H1 (cell line): ENCODE data around the gene SMIM29. TPM values are rescaled to one million over a fixed set of nuclear protein-coding genes. Genes with fewer than 3 reads are reported as not detected.

ENCODE experiments used
- CTCF ChIA-PET: fragments of 300-600 bp; sonication (Branson Sonifier 250); formaldehyde crosslinking; loops from one replicate; lab custom pipeline; 2021; ENCODE audit not compliant: partially characterized antibody; lab: Charles Lee
- POLR2A ChIA-PET: fragments of 300-600 bp; sonication (Branson Sonifier 250); formaldehyde crosslinking; loops from one replicate; lab custom pipeline; 2021; ENCODE audit warnings: inconsistent platforms; ENCODE audit not compliant: partially characterized antibody; lab: Charles Lee
- DNase-seq, 2 experiments: peaks; one replicate each; pipeline versions ENCODE4 v3.0.0 to v3.0.0-alpha.2; 2010 to 2022; ENCODE audit warnings: low spot score in 2 of 2, low read depth in 1 of 2, mixed read lengths in 1 of 2
- FAIRE-seq: peaks from 2 replicates; lab custom pipeline; 2011; peaks lifted over from hg19 to GRCh38; lab: Jason Lieb, UNC
- H2AFZ ChIP-seq: 2 replicates; pipeline ENCODE4 v1.8.1; 2012; ENCODE audit warnings: low read length, inconsistent platforms
- H2AK5ac ChIP-seq: 2 replicates; pipeline ENCODE4 v1.6.1; 2013; ENCODE audit warnings: low read depth, low read length
- H2BK120ac ChIP-seq: replicated peaks from 2 replicates; pipeline ENCODE3; 2013; ENCODE audit warnings: low read depth, low read length, inconsistent platforms
- H2BK12ac ChIP-seq: 2 replicates; pipeline ENCODE4 v1.6.1; 2013; ENCODE audit warnings: low read depth, low read length
- H2BK15ac ChIP-seq: 2 replicates; pipeline ENCODE4 v1.6.1; 2013; ENCODE audit warnings: low read length
- H2BK20ac ChIP-seq: 2 replicates; pipeline ENCODE4 v1.6.1; 2013; ENCODE audit warnings: low read length
- H2BK5ac ChIP-seq: 2 replicates; pipeline ENCODE4 v1.6.1; 2013; ENCODE audit warnings: low read depth, low read length
- H3K14ac ChIP-seq: 2 replicates; pipeline ENCODE4 v1.6.1; 2013; ENCODE audit warnings: inconsistent platforms; ENCODE audit not compliant: insufficient read length
- H3K18ac ChIP-seq: 2 replicates; pipeline ENCODE4 v1.6.1; 2013; ENCODE audit warnings: low read length; ENCODE audit errors: extremely low read depth
- H3K23ac ChIP-seq: 2 replicates; pipeline ENCODE4 v1.6.1; 2013; ENCODE audit warnings: inconsistent platforms; ENCODE audit not compliant: insufficient read length
- H3K23me2 ChIP-seq: 2 replicates; pipeline ENCODE4 v1.6.1; 2013; ENCODE audit warnings: low read depth, low read length
- H3K27ac ChIP-seq: 2 replicates; pipeline ENCODE4 v1.6.1; 2011; ENCODE audit warnings: low read depth, low read length, inconsistent platforms
- H3K27me3 ChIP-seq, 4 experiments: replicated peaks in 1 of 4; 1 replicate in 1 of 4; 2 replicates in 3 of 4; pipeline versions ENCODE4 v1.6.1 to v1.8.1; 2011 to 2013; ENCODE audit warnings: low read length in 3 of 4, mild to moderate bottlenecking in 3 of 4, inconsistent platforms in 2 of 4, mixed read lengths in 2 of 4, moderate library complexity in 1 of 4; ENCODE audit not compliant: control insufficient read depth in 3 of 4, insufficient read depth in 3 of 4; ENCODE audit errors: extremely low read depth in 1 of 4
- H3K36me3 ChIP-seq, 4 experiments: 2 replicates each; pipeline versions ENCODE4 v1.6.1 to v1.8.1; 2011 to 2013; ENCODE audit warnings: mild to moderate bottlenecking in 4 of 4, low read length in 3 of 4, moderate library complexity in 2 of 4, control low read depth in 1 of 4, inconsistent platforms in 1 of 4; ENCODE audit not compliant: insufficient read depth in 4 of 4, control insufficient read depth in 2 of 4
- H3K4ac ChIP-seq: replicated peaks from 2 replicates; pipeline ENCODE3; 2013; ENCODE audit warnings: low read length, low read depth, mixed read lengths, inconsistent platforms; ENCODE audit not compliant: insufficient read length
- H3K4me1 ChIP-seq, 4 experiments: replicated peaks in 1 of 4; 1 replicate in 1 of 4; 2 replicates in 3 of 4; pipeline versions ENCODE4 v1.6.1 to v1.8.1; 2011 to 2013; ENCODE audit warnings: low read length in 3 of 4, inconsistent platforms in 2 of 4, mixed read lengths in 1 of 4; ENCODE audit not compliant: insufficient read depth in 4 of 4, control insufficient read depth in 3 of 4
- H3K4me2 ChIP-seq, 2 experiments: 2 replicates each; pipeline versions ENCODE4 v1.6.1 to v1.8.1; 2011 to 2013; ENCODE audit warnings: low read depth in 2 of 2, low read length in 2 of 2, control low read depth in 1 of 2, inconsistent platforms in 1 of 2, mild to moderate bottlenecking in 1 of 2; ENCODE audit not compliant: insufficient read depth in 1 of 2
- H3K4me3 ChIP-seq, 4 experiments: fragments of 200-600, 300-600 bp in 1 of 4; sonication (generic), shearing (Covaris generic), sonication (Bioruptor Twin) in 1 of 4; 2 replicates each; pipeline versions ENCODE4 v1.5.1 to v1.8.1; 2011 to 2016; ENCODE audit warnings: low read length in 4 of 4, low read depth in 3 of 4, control low read depth in 2 of 4, inconsistent platforms in 2 of 4, mild to moderate bottlenecking in 2 of 4, mixed read lengths in 1 of 4, moderate library complexity in 1 of 4; ENCODE audit not compliant: insufficient read depth in 2 of 4; ENCODE audit errors: extremely low read depth in 1 of 4
- H3K56ac ChIP-seq: replicated peaks from 2 replicates; pipeline ENCODE3; 2013; ENCODE audit warnings: low read depth, mild to moderate bottlenecking, mixed read lengths, low read length, inconsistent platforms; ENCODE audit not compliant: insufficient read length
- H3K79me1 ChIP-seq: 2 replicates; pipeline ENCODE4 v1.6.1; 2013; ENCODE audit warnings: low read depth, low read length, control low read depth
- H3K79me2 ChIP-seq, 2 experiments: 2 replicates each; pipeline versions ENCODE4 v1.6.1 to v1.8.1; 2012 to 2013; ENCODE audit warnings: low read length in 2 of 2, mild to moderate bottlenecking in 2 of 2, inconsistent platforms in 1 of 2; ENCODE audit not compliant: insufficient read depth in 2 of 2, control insufficient read depth in 1 of 2
- H3K9ac ChIP-seq, 4 experiments: replicated peaks in 1 of 4; 1 replicate in 1 of 4; 2 replicates in 3 of 4; pipeline versions ENCODE4 v1.6.1 to v1.8.1; 2011 to 2013; ENCODE audit warnings: low read depth in 3 of 4, low read length in 3 of 4, control low read depth in 2 of 4, mild to moderate bottlenecking in 2 of 4, moderate library complexity in 2 of 4, inconsistent platforms in 1 of 4; ENCODE audit errors: extremely low read depth in 1 of 4
- H3K9me3 ChIP-seq, 2 experiments: 2 replicates each; pipeline versions ENCODE4 v1.6.1 to v1.8.1; 2012 to 2013; ENCODE audit warnings: mild to moderate bottlenecking in 2 of 2, moderate library complexity in 2 of 2, control low read depth in 1 of 2, inconsistent platforms in 1 of 2, low read depth in 1 of 2, low read length in 1 of 2, mixed read lengths in 1 of 2; ENCODE audit not compliant: insufficient read depth in 2 of 2
- H4K20me1 ChIP-seq, 2 experiments: replicated peaks in 1 of 2; 2 replicates each; pipeline versions ENCODE3 to v1.8.1; 2011 to 2013; ENCODE audit warnings: inconsistent platforms in 2 of 2, low read length in 2 of 2, mild to moderate bottlenecking in 1 of 2; ENCODE audit not compliant: insufficient read depth in 2 of 2, control insufficient read depth in 1 of 2
- H4K5ac ChIP-seq: 2 replicates; pipeline ENCODE4 v1.6.1; 2013; ENCODE audit warnings: low read length, low read depth, mixed read lengths, inconsistent platforms; ENCODE audit not compliant: insufficient read length
- H4K8ac ChIP-seq: 2 replicates; pipeline ENCODE4 v1.8.0; 2013; ENCODE audit warnings: mild to moderate bottlenecking, moderate library complexity, low read length, inconsistent platforms; ENCODE audit not compliant: insufficient read depth; ENCODE audit errors: extremely low read depth
- H4K91ac ChIP-seq: replicated peaks from 2 replicates; pipeline ENCODE3; 2013; ENCODE audit warnings: low read length, mixed read lengths, inconsistent platforms; ENCODE audit not compliant: insufficient read length
- ATF3 ChIP-seq: IDR thresholded peaks from 2 replicates; pipeline ENCODE4 v1.6.1; 2011; ENCODE audit warnings: low read depth, mild to moderate bottlenecking, low read length; ENCODE audit not compliant: insufficient read depth
- CREB1 ChIP-seq: IDR thresholded peaks from 2 replicates; pipeline ENCODE4 v1.6.1; 2012; ENCODE audit warnings: inconsistent platforms
- PHF8 ChIP-seq: fragments of 200-600 bp; sonication (generic); conservative IDR thresholded peaks from 2 replicates; pipeline ENCODE4 v1.7.1; 2012; ENCODE audit warnings: low read depth, mild to moderate bottlenecking, inconsistent platforms, low read length, moderate library complexity
- ZNF274 ChIP-seq: IDR thresholded peaks from 2 replicates; pipeline ENCODE4 v1.7.0; 2012; ENCODE audit warnings: low read length, borderline replicate concordance; ENCODE audit errors: extremely low read depth
- WGBS, 2 experiments: shearing (Covaris generic) in 1 of 2; methylation state at CpG; one replicate each; pipeline versions ENCODE4 v1.1.6 to v1.1.7; 2013 to 2015; ENCODE audit warnings: low lambda C conversion rate in 2 of 2, mixed read lengths in 2 of 2, inconsistent platforms in 1 of 2, low coverage in 1 of 2, missing lambda C conversion rate in 1 of 2; ENCODE audit not compliant: insufficient replicate concordance in 2 of 2, insufficient coverage in 1 of 2, insufficient read length in 1 of 2; ENCODE audit errors: extremely low coverage in 1 of 2, missing lambda C conversion rate in 1 of 2; 5-methylcytosine and 5-hydroxymethylcytosine counted together
- polyA plus RNA-seq, 7 experiments: library from polyadenylated mRNA; depleted of rRNA in 3 of 7; stranded (reverse) in 5 of 7; unstranded in 2 of 7; fragments of >200 nt in 5 of 7; fragments of 200-250 nt in 2 of 7; gene quantifications; 1 replicate in 5 of 7; 2 replicates in 1 of 7; 4 replicates in 1 of 7; pipeline versions ENCODE4 v1.2.1 to v1.2.3, GENCODE V29; 2011 to 2013; ENCODE audit warnings: missing spikeins in 2 of 7, mixed read lengths in 2 of 7
- total RNA-seq: library from RNA; stranded (reverse); fragmentation: NEBNext Ultra II Directional; extraction: Animal tissue kit (Norgen Biotek cat#: 25700); gene quantifications from 2 replicates; pipeline ENCODE4 v1.2.1, GENCODE V29; 2021
- TF ChIP-seq, protein P1 (sequence below): IDR thresholded peaks from 2 replicates; pipeline ENCODE4 v1.6.1; 2012; ENCODE audit warnings: inconsistent platforms

SMIM29 gene
- total and polyA plus RNA-seq, 2 of the 8 experiments (the other 6 are each of a cell fraction or from before 2014, with no cell fraction given), result 7.0 to 22.4 TPM

DNA sequence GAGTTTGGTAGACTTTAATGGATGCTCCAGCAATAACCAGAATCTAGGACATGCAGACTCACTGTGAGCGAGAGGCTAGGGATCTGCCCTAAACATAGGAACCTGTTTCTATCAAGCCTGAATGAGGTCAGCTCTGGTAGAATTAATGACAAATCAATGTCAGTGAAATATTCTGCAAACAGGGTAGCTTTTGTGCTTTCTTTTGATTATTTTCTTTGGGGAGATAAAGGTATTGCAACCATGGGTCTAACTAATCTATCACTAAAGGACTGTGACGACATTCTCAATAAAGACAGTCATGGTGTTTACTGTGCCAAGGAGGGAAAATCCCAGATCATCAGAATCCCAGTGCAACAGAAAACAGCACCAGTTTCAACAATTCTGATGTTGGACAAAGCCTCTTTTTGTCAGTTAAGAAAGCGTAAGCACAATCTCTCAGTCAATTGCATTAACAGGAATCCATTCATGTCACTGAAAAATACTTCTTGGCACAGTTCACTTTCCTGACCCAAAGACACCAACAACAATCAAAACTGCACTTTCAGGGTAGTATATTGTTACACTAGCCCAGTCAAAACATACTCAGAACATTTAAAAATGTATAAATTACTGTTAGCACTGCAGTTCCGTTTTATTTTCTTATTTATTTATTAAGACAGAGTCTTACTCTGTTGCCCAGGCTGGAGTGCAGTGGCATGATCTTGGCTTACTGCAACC is 36.8 kb upstream of the SMIM29 start:
- Histone ChIP-seq H3K9me3 (no peaks in the 10 kb centered on the region), H3K9ac (no peak overlapping the region), H4K8ac (no peak overlapping the region), H3K4ac (no peak overlapping the region), H2BK5ac (no peak overlapping the region), H4K91ac (no peak overlapping the region), H3K14ac (no peak overlapping the region), H3K56ac (no peak overlapping the region), H3K4me3 (no peak overlapping the region), H3K23ac (no peak overlapping the region), H3K23me2 (no peaks in the 10 kb centered on the region), H2BK15ac (no peak overlapping the region), H3K4me1 (no peaks in the 10 kb centered on the region), H3K27me3 (no peaks in the 10 kb centered on the region), H3K36me3 (peaks cover 0 to 6% (median 2%) of the 10 kb centered on the region in 4 experiments; a peak in 2 of 8 replicates), H2BK120ac (no peak overlapping the region), H4K20me1 (no peaks in the 10 kb centered on the region), H2BK20ac (no peak overlapping the region), H2AK5ac (no peak overlapping the region), H3K4me2 (no peak overlapping the region), H3K79me1 (no peaks in the 10 kb centered on the region), H3K79me2 (no peaks in the 10 kb centered on the region), H2AFZ (no peak overlapping the region), H3K27ac (no peak overlapping the region), H2BK12ac (no peak overlapping the region), H3K18ac (no peak overlapping the region), H4K5ac (no peak overlapping the region)
- 96% methylated on average over 4 of the region's 4 CpGs; no CpG with 5 or more reads in 1 of the 2 experiments for WGBS, 2 experiments
- CTCF ChIA-PET, result no interaction called here
- TF ChIP-seq, protein P1, sequence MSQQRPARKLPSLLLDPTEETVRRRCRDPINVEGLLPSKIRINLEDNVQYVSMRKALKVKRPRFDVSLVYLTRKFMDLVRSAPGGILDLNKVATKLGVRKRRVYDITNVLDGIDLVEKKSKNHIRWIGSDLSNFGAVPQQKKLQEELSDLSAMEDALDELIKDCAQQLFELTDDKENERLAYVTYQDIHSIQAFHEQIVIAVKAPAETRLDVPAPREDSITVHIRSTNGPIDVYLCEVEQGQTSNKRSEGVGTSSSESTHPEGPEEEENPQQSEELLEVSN, result no peak
- TF ChIP-seq PHF8, result no peak
- no peak for TF ChIP-seq ATF3
- no peak for TF ChIP-seq CREB1
- TF ChIP-seq ZNF274, result no peak
- DNase-seq (no peak), FAIRE-seq (no peak)
- POLR2A ChIA-PET, result no interaction called here
